Lower leg skin (tissue), 4 donors: ENCODE measurements around the gene UBXN4. TPM values are rescaled to one million over a fixed set of nuclear protein-coding genes. Genes with fewer than 3 reads are reported as not detected.
"Not testable (repeated sequence)": the region's sequence is repeated elsewhere in the genome, so short reads cannot be mapped to it uniquely, and the experiment has no call there.

Experiments
- DNase-seq, 2 donors: peaks; one replicate each; pipeline ENCODE4 v3.0.0-alpha.2; 2019; ENCODE audit warnings: low spot score in 2 of 2
- H3K4me3 ChIP-seq: fragments of 200-600 bp; sonication (generic); 2 replicates; pipeline ENCODE4 v1.5.1; 2017; ENCODE audit warnings: mild to moderate bottlenecking, low read depth; ENCODE audit not compliant: poor library complexity, severe bottlenecking
- POLR2A ChIP-seq, 2 donors: fragments of 450-650 bp; IDR thresholded peaks; one replicate each; pipeline ENCODE4 v1.6.1; 2016 to 2017; ENCODE audit warnings: antibody characterized with exemption in 2 of 2, mild to moderate bottlenecking in 1 of 2, moderate library complexity in 1 of 2
- WGBS, 2 donors: methylation state at CpG; one replicate each; pipeline ENCODE4 v1.1.5; 2018; 5-methylcytosine and 5-hydroxymethylcytosine counted together
- intact Hi-C: fragments of 100-400 bp; cut with DNase I; formaldehyde crosslinking; loops from one replicate; pipeline ENCODE4 v1.15.0; 2023; ENCODE audit warnings: low total_unique reads
- total RNA-seq, 4 donors: library from RNA; depleted of rRNA; stranded (reverse); fragments of >200 nt; gene quantifications; one replicate each; pipeline ENCODE4 v1.1.0, GENCODE V29; 2016
- TF ChIP-seq, protein P1 (sequence below), 3 donors: fragments of 450-650 bp; IDR thresholded peaks; one replicate each; pipeline ENCODE4 v1.5.1; 2016; ENCODE audit warnings: antibody characterized with exemption in 3 of 3, mild to moderate bottlenecking in 3 of 3, moderate library complexity in 2 of 3

UBXN4 gene
- total RNA-seq, 4 donors from 2014 or later: 55.1 to 68.0 (median 58.0) TPM

DNA sequence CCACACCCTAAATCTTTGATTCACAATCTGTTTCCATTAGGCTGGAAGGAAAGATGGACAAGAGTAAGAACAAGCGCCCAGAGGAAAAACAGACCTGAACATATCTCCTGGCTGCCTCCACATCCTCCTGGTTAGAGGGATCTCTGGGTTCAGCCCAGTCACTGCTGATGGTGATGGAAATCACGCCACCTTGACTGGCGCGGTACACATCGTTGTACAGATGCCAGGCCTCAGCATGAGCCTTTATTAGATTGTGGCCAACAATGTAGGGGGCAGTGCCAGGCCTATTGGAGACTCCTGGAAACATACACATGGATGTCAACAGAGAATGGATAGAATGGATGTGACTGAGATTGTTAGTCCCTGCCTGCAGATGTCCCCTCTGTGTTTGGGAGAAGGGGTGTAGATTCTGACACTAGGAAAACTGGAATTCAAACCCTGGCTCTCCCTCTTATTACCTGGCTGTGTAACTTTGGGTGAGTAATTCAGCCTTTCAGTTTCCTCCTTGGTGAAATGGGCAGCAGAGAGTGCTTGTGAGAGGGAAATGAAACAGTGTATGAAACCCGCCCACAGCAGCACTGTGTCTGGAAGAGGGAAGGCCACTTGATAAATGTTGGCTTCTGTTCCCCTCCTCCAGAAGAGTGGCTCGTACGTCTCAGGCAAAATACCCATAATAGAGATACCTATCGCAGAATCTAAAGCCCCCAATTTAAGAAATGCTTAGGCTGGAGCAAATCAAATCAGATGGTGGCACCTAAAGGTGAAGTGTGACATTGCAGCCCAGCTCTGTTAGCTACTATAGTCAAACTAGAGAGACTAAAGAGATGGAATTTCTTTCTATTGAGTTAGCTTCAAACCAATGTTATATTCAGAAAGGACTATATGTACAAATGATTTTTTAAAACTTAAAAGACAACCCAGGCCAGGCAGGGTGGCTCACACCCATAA is 59.1 kb downstream of the UBXN4 start:
- no peak overlapping the region for H3K4me3 ChIP-seq
- intact Hi-C loops: no loop called here
- TF ChIP-seq, protein P1, sequence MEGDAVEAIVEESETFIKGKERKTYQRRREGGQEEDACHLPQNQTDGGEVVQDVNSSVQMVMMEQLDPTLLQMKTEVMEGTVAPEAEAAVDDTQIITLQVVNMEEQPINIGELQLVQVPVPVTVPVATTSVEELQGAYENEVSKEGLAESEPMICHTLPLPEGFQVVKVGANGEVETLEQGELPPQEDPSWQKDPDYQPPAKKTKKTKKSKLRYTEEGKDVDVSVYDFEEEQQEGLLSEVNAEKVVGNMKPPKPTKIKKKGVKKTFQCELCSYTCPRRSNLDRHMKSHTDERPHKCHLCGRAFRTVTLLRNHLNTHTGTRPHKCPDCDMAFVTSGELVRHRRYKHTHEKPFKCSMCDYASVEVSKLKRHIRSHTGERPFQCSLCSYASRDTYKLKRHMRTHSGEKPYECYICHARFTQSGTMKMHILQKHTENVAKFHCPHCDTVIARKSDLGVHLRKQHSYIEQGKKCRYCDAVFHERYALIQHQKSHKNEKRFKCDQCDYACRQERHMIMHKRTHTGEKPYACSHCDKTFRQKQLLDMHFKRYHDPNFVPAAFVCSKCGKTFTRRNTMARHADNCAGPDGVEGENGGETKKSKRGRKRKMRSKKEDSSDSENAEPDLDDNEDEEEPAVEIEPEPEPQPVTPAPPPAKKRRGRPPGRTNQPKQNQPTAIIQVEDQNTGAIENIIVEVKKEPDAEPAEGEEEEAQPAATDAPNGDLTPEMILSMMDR (IDR thresholded peaks at IDR 0.05): no peak
- WGBS, 2 donors: 86 to 91% methylated on average over 9 of the region's 9 CpGs
- peak in 1 of 2 donors; percentile 54 for DNase-seq

DNA sequence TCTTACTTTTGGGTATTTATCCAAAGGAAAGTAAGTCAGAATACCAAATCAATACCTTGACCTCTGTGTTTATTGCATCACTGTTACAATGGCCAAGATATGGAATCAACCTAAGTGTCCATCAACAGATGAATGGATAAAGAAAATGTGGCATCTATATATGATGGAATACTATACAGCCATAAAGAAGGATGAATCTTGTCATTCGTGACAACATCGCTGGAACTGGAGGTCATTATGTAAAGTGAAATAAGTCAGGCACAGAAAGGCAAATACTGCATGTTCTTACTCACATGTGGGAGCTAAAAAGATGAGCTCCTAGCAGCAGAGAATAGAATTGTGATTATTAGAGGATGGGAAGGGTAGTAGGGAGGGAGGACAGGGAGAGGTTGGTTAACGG is 60.7 kb downstream of the UBXN4 start:
- DNase-seq: no peak
- 65% methylated on average over 3 of the region's 3 CpGs for WGBS, 2 donors
- intact Hi-C loops: no loop called here
- H3K4me3 ChIP-seq: no peak overlapping the region
- no peak for TF ChIP-seq POLR2A (IDR thresholded peaks at IDR 0.05)
- TF ChIP-seq, protein P1 (IDR thresholded peaks at IDR 0.05): no peak

DNA sequence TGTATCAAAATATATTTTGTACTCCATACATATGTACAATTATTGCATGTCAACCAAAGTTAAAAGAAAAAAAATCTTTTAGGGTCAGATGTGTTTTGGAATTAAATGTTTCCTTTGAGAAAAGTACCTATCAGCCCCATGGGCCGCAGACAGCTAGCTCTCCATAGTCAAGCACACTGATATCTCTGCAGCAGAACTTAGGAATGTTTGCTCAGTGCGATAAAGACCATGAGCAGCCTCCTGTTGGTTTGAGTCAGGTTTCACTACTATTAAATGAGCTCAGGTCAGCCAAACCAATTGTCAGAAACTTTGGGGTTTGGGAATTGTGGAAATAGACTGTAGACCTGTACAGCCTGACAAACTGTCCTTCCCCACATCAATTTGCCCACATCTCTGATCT is 61.6 kb downstream of the UBXN4 start:
- TF ChIP-seq, protein P1 (IDR thresholded peaks at IDR 0.05): no peak
- TF ChIP-seq POLR2A (IDR thresholded peaks at IDR 0.05): no peak
- no peak for DNase-seq
- 94 to 98% methylated on average over 2 of the region's 2 CpGs for WGBS, 2 donors

DNA sequence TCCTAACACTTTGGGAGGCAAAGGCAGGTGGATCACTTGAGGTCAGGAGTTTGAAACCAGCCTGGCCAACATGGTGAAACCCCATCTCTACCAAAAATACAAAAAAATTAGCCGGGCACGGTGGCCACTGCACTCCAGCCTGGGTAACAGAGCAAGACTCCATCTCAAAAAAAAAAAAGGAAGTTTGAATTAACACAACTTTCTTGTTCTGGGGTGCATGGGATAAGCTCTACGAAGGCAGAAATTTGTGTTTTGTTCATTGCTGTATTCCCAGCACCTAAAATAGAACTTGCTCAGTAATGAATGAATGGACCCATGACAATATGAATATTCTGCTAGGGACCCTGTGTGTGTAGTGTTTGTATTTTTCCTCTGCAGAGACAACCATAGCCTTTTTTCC is 66.2 kb downstream of the UBXN4 start:
- H3K4me3 ChIP-seq, intact Hi-C loops, DNase-seq: not testable (repeated sequence)
- 89 to 93% methylated on average over 3 of the region's 3 CpGs for WGBS, 2 donors

More for the DNA sequence above, 61.6 kb downstream of the UBXN4 start:
- intact Hi-C loops: no loop called here
- H3K4me3 ChIP-seq: no peak overlapping the region

DNA sequence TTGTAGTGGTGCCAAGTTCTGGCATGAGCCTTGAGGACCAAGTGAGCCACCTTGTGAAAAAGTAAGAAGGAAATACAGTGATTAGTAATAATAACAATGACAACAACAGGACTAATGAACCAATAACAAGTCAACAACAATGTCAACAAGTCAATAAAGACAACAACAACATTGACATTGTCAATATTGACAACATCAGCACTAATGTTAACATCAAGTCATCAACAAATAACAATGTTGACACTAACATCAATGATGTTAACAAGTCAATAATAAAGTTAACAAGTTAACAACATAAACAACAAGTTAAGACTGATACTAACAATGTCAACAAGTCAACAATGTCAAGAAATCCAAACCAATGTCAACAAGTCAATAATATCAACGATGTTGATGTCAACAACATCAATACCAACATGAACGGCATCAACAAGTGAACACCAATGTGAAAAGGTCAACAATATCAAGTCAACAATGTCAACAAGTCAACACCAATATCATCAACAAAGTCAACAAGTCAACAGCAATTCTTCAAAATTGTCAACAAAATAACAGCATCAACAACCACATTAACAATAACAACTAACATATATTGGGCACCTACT is 71.4 kb downstream of the UBXN4 start:
- DNase-seq: no peak
- TF ChIP-seq POLR2A (IDR thresholded peaks at IDR 0.05): no peak
- TF ChIP-seq, protein P1 (IDR thresholded peaks at IDR 0.05): no peak
- H3K4me3 ChIP-seq: no peak overlapping the region
- intact Hi-C loops: no loop called here
- WGBS, 2 donors: 67 to 80% methylated on average over 2 of the region's 2 CpGs

DNA sequence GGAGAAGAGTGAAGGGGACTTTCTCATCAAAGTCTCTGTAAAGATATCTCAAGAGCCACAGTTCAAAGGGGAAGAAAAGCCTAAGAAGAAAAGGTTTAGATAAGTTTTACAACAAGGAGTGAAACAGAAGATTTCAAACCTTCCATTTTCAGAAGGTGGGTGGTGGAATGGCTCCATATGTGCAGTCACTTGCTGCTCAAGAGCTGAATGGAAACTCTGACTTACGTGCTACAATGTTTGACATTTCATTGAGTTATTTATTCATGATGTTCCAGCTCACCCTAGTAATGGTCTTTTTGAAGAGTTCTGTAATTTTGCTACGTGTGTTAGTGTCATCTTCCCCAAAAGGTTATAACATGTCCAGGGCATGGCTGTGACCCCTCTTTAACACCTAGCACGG is 73.6 kb downstream of the UBXN4 start:
- 72 to 78% methylated on average over 3 of the region's 3 CpGs for WGBS, 2 donors
- TF ChIP-seq, protein P1 (IDR thresholded peaks at IDR 0.05): no peak
- no peak for TF ChIP-seq POLR2A (IDR thresholded peaks at IDR 0.05)
- no peak overlapping the region for H3K4me3 ChIP-seq
- DNase-seq: no peak
- intact Hi-C loops: no loop called here
